Endothelial cell of umbilical vein (primary cell): Measurements from ENCODE around the gene CCDC171.

Source experiments
- EZH2 ChIP-seq: IDR thresholded peaks from 2 replicates; pipeline ENCODE4 v1.6.1; 2012; ENCODE audit warnings: borderline replicate concordance, low read depth, mild to moderate bottlenecking, moderate library complexity, low read length, inconsistent platforms; ENCODE audit not compliant: severe bottlenecking
- FOS ChIP-seq: IDR thresholded peaks from 2 replicates; pipeline ENCODE4 v1.6.1; 2011; ENCODE audit warnings: mild to moderate bottlenecking, low read length, moderate library complexity, borderline replicate concordance; ENCODE audit not compliant: insufficient read depth
- JUN ChIP-seq: IDR thresholded peaks from 2 replicates; pipeline ENCODE4 v1.6.1; 2011; ENCODE audit warnings: borderline replicate concordance, low read depth; ENCODE audit not compliant: insufficient read length, insufficient read depth
- MYC ChIP-seq: IDR thresholded peaks from one replicate; pipeline ENCODE4 v1.6.1; 2011; ENCODE audit warnings: mild to moderate bottlenecking, low read depth, low read length
- POLR2A ChIP-seq: IDR thresholded peaks from 2 replicates; pipeline ENCODE4 v1.6.1; 2012; ENCODE audit warnings: low read depth, mild to moderate bottlenecking, control low read depth, low read length
- POLR2AphosphoS5 ChIP-seq: IDR thresholded peaks from 2 replicates; pipeline ENCODE4 v1.6.1; 2012; ENCODE audit warnings: low read depth, mild to moderate bottlenecking, control low read depth, low read length, moderate library complexity; ENCODE audit not compliant: insufficient read depth
- TF ChIP-seq, protein P1 (sequence below), 2 donors: IDR thresholded peaks; 1 replicate in 1 of 2; 2 replicates in 1 of 2; pipeline ENCODE4 v1.5.1; 2011; ENCODE audit warnings: low read length in 2 of 2, mild to moderate bottlenecking in 2 of 2, moderate library complexity in 2 of 2, control low read depth in 1 of 2, inconsistent platforms in 1 of 2, low read depth in 1 of 2; ENCODE audit not compliant: insufficient read depth in 1 of 2; ENCODE audit errors: extremely low read depth in 1 of 2
- TF ChIP-seq, protein P2 (sequence below): IDR thresholded peaks from 2 replicates; pipeline ENCODE4 v1.6.1; 2011; ENCODE audit not compliant: insufficient read depth, insufficient read length

DNA sequence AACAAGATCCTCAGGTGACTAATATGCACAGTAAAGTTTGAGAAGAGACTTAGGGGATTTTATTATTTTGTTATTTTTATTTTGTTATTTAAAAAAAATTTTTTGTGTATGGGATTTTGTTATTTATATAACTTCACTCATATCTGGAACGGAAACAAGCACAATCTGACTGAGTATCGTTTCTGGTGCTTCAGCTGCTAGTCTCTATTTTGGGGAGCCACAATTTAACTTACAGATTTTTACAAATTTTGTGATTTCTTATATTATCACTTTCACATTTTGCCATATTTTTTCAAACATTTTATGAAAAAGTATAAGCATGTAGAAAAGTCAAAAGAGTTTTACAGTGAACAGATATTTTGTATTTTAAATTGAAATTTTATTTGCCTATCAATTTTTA lies 208.7 kb downstream of the CCDC171 start:
- TF ChIP-seq, protein P1, sequence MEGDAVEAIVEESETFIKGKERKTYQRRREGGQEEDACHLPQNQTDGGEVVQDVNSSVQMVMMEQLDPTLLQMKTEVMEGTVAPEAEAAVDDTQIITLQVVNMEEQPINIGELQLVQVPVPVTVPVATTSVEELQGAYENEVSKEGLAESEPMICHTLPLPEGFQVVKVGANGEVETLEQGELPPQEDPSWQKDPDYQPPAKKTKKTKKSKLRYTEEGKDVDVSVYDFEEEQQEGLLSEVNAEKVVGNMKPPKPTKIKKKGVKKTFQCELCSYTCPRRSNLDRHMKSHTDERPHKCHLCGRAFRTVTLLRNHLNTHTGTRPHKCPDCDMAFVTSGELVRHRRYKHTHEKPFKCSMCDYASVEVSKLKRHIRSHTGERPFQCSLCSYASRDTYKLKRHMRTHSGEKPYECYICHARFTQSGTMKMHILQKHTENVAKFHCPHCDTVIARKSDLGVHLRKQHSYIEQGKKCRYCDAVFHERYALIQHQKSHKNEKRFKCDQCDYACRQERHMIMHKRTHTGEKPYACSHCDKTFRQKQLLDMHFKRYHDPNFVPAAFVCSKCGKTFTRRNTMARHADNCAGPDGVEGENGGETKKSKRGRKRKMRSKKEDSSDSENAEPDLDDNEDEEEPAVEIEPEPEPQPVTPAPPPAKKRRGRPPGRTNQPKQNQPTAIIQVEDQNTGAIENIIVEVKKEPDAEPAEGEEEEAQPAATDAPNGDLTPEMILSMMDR (IDR thresholded peaks at IDR 0.05; ENCODE audit: extremely low read depth in 1 of 2, insufficient read depth in 1 of 2, low read depth in 1 of 2, low read length in 2 of 2): no peak
- no peak for TF ChIP-seq EZH2
- no peak for TF ChIP-seq MYC
- TF ChIP-seq POLR2AphosphoS5: no peak
- TF ChIP-seq POLR2A: no peak
- no peak for TF ChIP-seq FOS
- no peak for TF ChIP-seq JUN
- TF ChIP-seq, protein P2, sequence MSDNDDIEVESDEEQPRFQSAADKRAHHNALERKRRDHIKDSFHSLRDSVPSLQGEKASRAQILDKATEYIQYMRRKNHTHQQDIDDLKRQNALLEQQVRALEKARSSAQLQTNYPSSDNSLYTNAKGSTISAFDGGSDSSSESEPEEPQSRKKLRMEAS: no peak
